Activated CD4-positive, alpha-beta T cell treated with anti-CD3 and anti-CD28 coated beads, Interleukin-10, Interleukin-2, amounts not matched to agents 100 ng/mL and 50 ng/mL, durations not matched to agents 16 hours and 8 hours (primary cell): ENCODE data around the gene PABPC1L2B.
"Not testable (repeated sequence)": the region's sequence is repeated elsewhere in the genome, so short reads cannot be mapped to it uniquely, and the experiment has no call there.

Experiments used
- DNase-seq: peaks from one replicate; pipeline ENCODE4 v3.0.0-alpha.2; 2020

PABPC1L2B gene

GRCh38 chrX:73002733-73003132 lies at the start of gene PABPC1L2B:
Gene PABPC1L2B (plus strand): TSS chrX:73002939. CDS start chrX:73003643, 704 bp downstream.
- DNase-seq = not testable (repeated sequence)

DNA sequence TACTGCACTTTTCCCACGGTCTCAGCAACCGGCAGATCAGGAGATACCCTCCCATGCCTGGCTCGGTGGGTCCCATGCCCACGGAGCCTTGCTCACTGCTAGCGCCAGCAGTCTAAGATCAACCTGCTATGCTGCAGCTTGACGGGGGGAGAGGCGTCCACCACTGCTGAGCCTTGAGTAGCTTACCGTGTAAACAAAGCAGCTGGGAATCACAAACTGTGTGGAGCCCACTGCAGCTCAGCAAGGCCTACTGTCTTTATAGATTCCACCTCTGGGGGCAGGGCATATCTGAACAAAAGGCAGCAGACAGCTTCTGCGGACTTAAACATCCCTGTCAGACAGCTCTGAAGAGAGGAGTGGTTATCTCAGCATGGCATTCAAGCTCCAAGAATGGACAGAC lies 42.8 kb upstream of the PABPC1L2B start:
- not testable (repeated sequence) for DNase-seq

DNA sequence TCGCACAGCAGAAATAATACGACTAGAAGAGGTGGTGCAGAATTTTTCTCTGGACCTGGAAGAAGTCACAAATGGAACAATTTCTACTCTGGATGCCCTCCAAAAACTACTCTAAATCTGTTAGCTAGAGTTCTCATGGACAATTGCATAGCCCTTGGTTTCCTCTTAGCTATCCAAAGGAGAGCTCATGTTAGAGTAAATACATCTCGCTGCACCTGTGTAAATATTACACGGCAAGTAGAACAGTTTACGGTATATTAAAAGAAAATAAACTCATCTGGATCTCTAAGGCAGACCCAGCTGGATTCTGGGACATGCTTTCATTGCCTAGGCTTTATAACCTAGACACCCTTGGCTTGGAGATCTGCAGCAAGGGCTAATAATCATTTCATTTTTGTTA lies 30.9 kb upstream of the PABPC1L2B start:
- not testable (repeated sequence) for DNase-seq

GRCh38 chrX:72974885-72975284 lies 27.9 kb upstream of the PABPC1L2B start:
- not testable (repeated sequence) for DNase-seq

DNA sequence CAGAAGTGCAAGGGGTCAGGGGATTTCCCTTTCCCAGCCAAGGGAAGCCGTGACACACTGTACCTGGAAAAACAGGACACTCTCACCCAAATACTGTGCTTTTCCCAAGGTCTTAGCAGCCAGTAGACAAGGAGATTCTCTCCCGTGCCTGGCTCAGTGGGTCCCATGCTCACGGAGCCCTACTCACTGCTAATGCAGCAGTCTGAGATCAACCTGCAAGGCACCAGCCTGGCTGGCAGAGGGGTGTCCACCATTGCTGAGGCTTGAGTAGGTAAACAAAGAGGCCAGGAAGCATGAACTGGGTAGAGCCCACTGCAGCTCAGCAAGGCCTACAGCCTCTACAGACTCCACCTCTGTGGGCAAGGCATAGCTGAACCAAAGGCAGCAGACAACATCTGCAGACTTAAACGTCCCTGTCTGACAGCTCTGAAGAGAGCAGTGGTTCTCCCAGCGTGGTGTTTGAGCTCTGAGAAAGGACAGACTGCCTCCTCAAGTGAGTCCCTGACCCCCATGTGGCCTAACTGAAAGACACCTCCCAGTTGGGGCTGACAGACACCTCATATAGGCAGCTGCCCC lies 21.8 kb upstream of the PABPC1L2B start:
- not testable (repeated sequence) for DNase-seq

- DNase-seq = not testable (repeated sequence)
Measured at GRCh38 chrX:73004032-73004431, 1.3 kb downstream of the PABPC1L2B start.

- no peak for DNase-seq
Measured at GRCh38 chrX:73021361-73022092, 18.8 kb downstream of the PABPC1L2B start.

- DNase-seq = not testable (repeated sequence)
Measured at GRCh38 chrX:73022093-73022445, 19.3 kb downstream of the PABPC1L2B start.

DNA sequence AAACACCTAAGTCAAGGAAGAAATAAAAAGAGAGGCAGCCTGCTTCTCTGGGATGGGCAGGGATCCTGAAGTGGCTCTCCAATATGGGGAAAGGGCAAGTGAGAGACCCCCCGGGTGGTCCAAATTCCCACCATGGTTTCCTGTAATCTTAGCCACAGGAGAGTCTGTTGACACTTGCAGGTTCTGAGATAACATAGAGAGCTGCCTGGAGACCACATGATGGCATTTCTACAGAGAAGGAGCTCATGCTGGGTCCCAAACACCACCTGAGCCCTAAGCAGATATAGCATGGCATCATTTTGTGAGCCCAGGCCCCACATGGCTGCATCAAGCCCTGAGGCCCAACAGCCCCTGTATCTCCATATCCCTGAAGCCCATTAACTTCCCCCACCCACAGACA lies 26.1 kb downstream of the PABPC1L2B start:
- DNase-seq = no peak
